HepG2 (cell line): Measurements from ENCODE around the gene TSGA10. TPM values are rescaled to one million over a fixed set of nuclear protein-coding genes. Genes with fewer than 3 reads are reported as not detected.

Source experiments
- ARHGAP35 ChIP-seq: sonication (generic); formaldehyde crosslinking; IDR thresholded peaks from 2 replicates; pipeline ENCODE4 v1.9.0; 2022; ENCODE audit warnings: mild to moderate bottlenecking, inconsistent platforms, moderate library complexity, missing genetic modification reagents, borderline replicate concordance
- BCL6 ChIP-seq: IDR thresholded peaks from 2 replicates; pipeline ENCODE4 v1.6.1; 2016; ENCODE audit warnings: missing genetic modification reagents, missing compliant biosample characterization
- DMAP1 ChIP-seq: IDR thresholded peaks from 2 replicates; pipeline ENCODE4 v1.6.1; 2016
- DPF2 ChIP-seq: sonication (generic); formaldehyde crosslinking; IDR thresholded peaks from 2 replicates; pipeline ENCODE4 v1.4.0; 2020; ENCODE audit warnings: mild to moderate bottlenecking, low read depth, missing genetic modification reagents, borderline replicate concordance
- GATAD1 ChIP-seq: IDR thresholded peaks from 2 replicates; pipeline ENCODE4 v1.6.1; 2016; ENCODE audit warnings: missing genetic modification reagents, missing compliant biosample characterization
- MAFF ChIP-seq: IDR thresholded peaks from 2 replicates; pipeline ENCODE4 v1.6.1; 2011; ENCODE audit warnings: low read depth, low read length, improper control_type of control experiment
- NR2F1 ChIP-seq, 2 experiments: fragments of 450-650 bp in 1 of 2; formaldehyde crosslinking in 1 of 2; IDR thresholded peaks; 2 replicates each; pipeline versions ENCODE4 v1.5.0 to v1.6.1; 2016 to 2020; ENCODE audit warnings: mild to moderate bottlenecking in 1 of 2, missing compliant biosample characterization in 1 of 2, missing genetic modification reagents in 1 of 2, moderate library complexity in 1 of 2
- TAF15 ChIP-seq: fragments of 200-400 bp; formaldehyde crosslinking; IDR thresholded peaks from one replicate; pipeline ENCODE4 v1.6.1; 2018; ENCODE audit warnings: mild to moderate bottlenecking, low read depth, low read length; ENCODE audit not compliant: poor library complexity, severe bottlenecking
- ZNF263 ChIP-seq: sonication (generic); formaldehyde crosslinking; IDR thresholded peaks from 2 replicates; pipeline ENCODE4 v1.4.0; 2020; ENCODE audit warnings: missing genetic modification reagents
- ZNF326 ChIP-seq: sonication (generic); formaldehyde crosslinking; IDR thresholded peaks from 2 replicates; pipeline ENCODE4 v1.4.0; 2020; ENCODE audit warnings: missing genetic modification reagents, borderline replicate concordance
- ZNF382 ChIP-seq: sonication (generic); formaldehyde crosslinking; IDR thresholded peaks from 2 replicates; pipeline ENCODE4 v1.5.0; 2020; ENCODE audit warnings: missing genetic modification reagents, mild to moderate bottlenecking, borderline replicate concordance
- ZNF383 ChIP-seq: sonication (generic); formaldehyde crosslinking; IDR thresholded peaks from 2 replicates; pipeline ENCODE4 v1.4.0; 2020; ENCODE audit warnings: missing genetic modification reagents, mild to moderate bottlenecking, borderline replicate concordance
- ZNF441 ChIP-seq: sonication (generic); formaldehyde crosslinking; IDR thresholded peaks from 2 replicates; pipeline ENCODE4 v1.7.0; 2021; ENCODE audit warnings: missing genetic modification reagents, borderline replicate concordance
- ZNF792 ChIP-seq: IDR thresholded peaks from 2 replicates; pipeline ENCODE4 v1.6.1; 2016
- ZNF883 ChIP-seq: sonication (generic); formaldehyde crosslinking; IDR thresholded peaks from 2 replicates; pipeline ENCODE4 v1.5.1; 2020; ENCODE audit warnings: mild to moderate bottlenecking, missing genetic modification reagents; ENCODE audit errors: not compliant biosample characterization
- polyA plus RNA-seq, 8 experiments: library from polyadenylated mRNA; depleted of rRNA in 3 of 8; stranded (reverse) in 7 of 8; unstranded in 1 of 8; fragments of >200 nt; fragmentation: Illumina TruSeq in 4 of 8; extraction: Trizol in 4 of 8; gene quantifications; 2 replicates each; pipeline versions ENCODE4 v1.2.1 to v1.2.3, GENCODE V29; 2011 to 2016; ENCODE audit warnings: low read depth in 4 of 8, missing spikeins in 1 of 8, mixed read lengths in 1 of 8; ENCODE audit not compliant: insufficient read depth in 1 of 8
- total RNA-seq, 5 experiments: library from RNA; depleted of rRNA; stranded (reverse); fragments of >200 nt; fragmentation: Illumina TruSeq; extraction: Trizol; gene quantifications; 2 replicates each; pipeline ENCODE4 v1.2.3, GENCODE V29; 2016; ENCODE audit warnings: low read depth in 1 of 5
- TF ChIP-seq, protein P1 (sequence below): sonication (generic); formaldehyde crosslinking; IDR thresholded peaks from 2 replicates; pipeline ENCODE4 v1.4.0; 2020; ENCODE audit warnings: mild to moderate bottlenecking, missing genetic modification reagents
- TF ChIP-seq, protein P2 (sequence below): sonication (generic); formaldehyde crosslinking; IDR thresholded peaks from 2 replicates; pipeline ENCODE4 v1.4.0; 2020; ENCODE audit warnings: missing genetic modification reagents, low read depth, mild to moderate bottlenecking, borderline replicate concordance
- TF ChIP-seq, protein P3 (sequence below): sonication (generic); formaldehyde crosslinking; IDR thresholded peaks from 2 replicates; pipeline ENCODE4 v1.4.0; 2020; ENCODE audit warnings: missing genetic modification reagents, borderline replicate concordance

TSGA10 gene
- total and polyA plus RNA-seq, 2 of the 13 experiments (the other 11 are each of a cell fraction or from before 2014, with no cell fraction given): 4.7 to 13.1 TPM

DNA sequence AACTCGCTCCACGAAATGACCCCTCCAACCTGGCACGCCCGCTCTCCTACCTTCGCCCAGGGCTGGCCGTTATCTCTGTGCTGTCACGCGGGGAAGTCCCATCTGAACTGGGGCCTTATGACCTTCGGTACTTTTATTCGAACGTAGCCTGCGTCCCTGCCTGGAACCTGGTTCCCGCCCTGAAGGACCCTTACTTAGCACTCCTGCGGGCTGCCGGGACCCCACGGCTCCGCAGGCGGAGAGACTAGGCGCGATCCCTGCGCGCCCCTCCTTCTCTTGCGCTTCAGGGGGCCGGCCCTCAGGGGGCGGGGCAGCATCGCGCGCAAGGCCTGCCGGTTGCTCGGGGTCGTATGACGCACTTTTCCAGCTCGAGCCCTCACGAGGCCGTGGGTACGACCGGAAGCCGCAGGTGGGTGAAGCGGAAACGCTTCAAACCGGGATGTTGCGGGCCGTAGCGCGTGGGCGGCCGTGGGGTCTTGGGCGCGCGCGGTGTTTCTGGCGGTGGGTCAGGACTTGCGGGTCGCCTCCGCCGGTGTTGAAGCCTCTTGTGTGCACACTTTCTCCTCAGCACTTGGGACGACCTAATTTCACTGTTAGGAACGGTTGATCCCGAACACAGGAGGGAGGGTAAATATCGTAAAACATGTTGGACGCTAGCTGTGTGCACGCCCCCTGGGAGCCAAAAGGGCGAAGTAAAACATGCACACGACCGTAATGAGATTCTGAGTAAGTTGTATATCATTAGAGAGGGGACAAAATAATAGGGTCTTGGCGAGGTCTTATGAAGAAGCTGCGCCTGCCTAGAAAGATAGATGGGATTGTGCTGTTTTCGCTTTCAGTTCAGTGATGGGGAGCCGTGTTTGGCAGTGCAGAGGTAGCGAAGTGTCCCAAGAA lies at the start of gene TSGA10, which contains the start of gene LIPT1 (continued):
- TF ChIP-seq, protein P1, sequence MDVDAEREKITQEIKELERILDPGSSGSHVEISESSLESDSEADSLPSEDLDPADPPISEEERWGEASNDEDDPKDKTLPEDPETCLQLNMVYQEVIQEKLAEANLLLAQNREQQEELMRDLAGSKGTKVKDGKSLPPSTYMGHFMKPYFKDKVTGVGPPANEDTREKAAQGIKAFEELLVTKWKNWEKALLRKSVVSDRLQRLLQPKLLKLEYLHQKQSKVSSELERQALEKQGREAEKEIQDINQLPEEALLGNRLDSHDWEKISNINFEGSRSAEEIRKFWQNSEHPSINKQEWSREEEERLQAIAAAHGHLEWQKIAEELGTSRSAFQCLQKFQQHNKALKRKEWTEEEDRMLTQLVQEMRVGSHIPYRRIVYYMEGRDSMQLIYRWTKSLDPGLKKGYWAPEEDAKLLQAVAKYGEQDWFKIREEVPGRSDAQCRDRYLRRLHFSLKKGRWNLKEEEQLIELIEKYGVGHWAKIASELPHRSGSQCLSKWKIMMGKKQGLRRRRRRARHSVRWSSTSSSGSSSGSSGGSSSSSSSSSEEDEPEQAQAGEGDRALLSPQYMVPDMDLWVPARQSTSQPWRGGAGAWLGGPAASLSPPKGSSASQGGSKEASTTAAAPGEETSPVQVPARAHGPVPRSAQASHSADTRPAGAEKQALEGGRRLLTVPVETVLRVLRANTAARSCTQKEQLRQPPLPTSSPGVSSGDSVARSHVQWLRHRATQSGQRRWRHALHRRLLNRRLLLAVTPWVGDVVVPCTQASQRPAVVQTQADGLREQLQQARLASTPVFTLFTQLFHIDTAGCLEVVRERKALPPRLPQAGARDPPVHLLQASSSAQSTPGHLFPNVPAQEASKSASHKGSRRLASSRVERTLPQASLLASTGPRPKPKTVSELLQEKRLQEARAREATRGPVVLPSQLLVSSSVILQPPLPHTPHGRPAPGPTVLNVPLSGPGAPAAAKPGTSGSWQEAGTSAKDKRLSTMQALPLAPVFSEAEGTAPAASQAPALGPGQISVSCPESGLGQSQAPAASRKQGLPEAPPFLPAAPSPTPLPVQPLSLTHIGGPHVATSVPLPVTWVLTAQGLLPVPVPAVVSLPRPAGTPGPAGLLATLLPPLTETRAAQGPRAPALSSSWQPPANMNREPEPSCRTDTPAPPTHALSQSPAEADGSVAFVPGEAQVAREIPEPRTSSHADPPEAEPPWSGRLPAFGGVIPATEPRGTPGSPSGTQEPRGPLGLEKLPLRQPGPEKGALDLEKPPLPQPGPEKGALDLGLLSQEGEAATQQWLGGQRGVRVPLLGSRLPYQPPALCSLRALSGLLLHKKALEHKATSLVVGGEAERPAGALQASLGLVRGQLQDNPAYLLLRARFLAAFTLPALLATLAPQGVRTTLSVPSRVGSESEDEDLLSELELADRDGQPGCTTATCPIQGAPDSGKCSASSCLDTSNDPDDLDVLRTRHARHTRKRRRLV: no peak
- TF ChIP-seq TAF15: peak; percentile 92
- TF ChIP-seq ZNF326: no peak
- peak; percentile 99 for TF ChIP-seq ZNF792 (CRISPR knock-in tag)
- TF ChIP-seq, protein P2, sequence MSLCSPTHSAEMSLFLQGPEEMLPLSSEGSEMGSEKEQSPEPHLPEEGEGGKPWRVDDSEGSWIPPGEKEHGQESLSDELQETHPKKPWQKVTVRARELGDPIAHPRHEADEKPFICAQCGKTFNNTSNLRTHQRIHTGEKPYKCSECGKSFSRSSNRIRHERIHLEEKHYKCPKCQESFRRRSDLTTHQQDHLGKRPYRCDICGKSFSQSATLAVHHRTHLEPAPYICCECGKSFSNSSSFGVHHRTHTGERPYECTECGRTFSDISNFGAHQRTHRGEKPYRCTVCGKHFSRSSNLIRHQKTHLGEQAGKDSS (CRISPR knock-in tag): peak; percentile 96
- TF ChIP-seq ZNF883: peak; percentile 99
- TF ChIP-seq GATAD1: peak; percentile 95
- TF ChIP-seq BCL6 (CRISPR knock-in tag): peak; percentile 78
- peak; percentile 28; the same call in 1 of the 2 replicates for TF ChIP-seq ZNF263 (CRISPR knock-in tag)
- TF ChIP-seq, protein P3, sequence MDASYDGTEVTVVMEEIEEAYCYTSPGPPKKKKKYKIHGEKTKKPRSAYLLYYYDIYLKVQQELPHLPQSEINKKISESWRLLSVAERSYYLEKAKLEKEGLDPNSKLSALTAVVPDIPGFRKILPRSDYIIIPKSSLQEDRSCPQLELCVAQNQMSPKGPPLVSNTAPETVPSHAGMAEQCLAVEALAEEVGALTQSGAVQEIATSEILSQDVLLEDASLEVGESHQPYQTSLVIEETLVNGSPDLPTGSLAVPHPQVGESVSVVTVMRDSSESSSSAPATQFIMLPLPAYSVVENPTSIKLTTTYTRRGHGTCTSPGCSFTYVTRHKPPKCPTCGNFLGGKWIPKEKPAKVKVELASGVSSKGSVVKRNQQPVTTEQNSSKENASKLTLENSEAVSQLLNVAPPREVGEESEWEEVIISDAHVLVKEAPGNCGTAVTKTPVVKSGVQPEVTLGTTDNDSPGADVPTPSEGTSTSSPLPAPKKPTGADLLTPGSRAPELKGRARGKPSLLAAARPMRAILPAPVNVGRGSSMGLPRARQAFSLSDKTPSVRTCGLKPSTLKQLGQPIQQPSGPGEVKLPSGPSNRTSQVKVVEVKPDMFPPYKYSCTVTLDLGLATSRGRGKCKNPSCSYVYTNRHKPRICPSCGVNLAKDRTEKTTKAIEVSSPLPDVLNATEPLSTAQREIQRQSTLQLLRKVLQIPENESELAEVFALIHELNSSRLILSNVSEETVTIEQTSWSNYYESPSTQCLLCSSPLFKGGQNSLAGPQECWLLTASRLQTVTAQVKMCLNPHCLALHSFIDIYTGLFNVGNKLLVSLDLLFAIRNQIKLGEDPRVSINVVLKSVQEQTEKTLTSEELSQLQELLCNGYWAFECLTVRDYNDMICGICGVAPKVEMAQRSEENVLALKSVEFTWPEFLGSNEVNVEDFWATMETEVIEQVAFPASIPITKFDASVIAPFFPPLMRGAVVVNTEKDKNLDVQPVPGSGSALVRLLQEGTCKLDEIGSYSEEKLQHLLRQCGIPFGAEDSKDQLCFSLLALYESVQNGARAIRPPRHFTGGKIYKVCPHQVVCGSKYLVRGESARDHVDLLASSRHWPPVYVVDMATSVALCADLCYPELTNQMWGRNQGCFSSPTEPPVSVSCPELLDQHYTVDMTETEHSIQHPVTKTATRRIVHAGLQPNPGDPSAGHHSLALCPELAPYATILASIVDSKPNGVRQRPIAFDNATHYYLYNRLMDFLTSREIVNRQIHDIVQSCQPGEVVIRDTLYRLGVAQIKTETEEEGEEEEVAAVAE (CRISPR knock-in tag): peak; percentile 90
- TF ChIP-seq ZNF441: peak; percentile 91; the same call in 1 of the 2 replicates
- no peak for TF ChIP-seq ZNF382 (CRISPR knock-in tag)
- TF ChIP-seq DPF2 (CRISPR knock-in tag): no peak; the same call in 1 of the 2 replicates
- TF ChIP-seq MAFF: no peak
- TF ChIP-seq ZNF383 (CRISPR knock-in tag): peak; percentile 96; the same call in 1 of the 2 replicates
- TF ChIP-seq NR2F1 (CRISPR knock-in tag; IDR thresholded peaks at IDR 0.05): 0 out of 4 replicates have a peak, but pooled peaks have one; percentile 13 to 15
- TF ChIP-seq ARHGAP35: peak; percentile 75; the same call in 1 of the 2 replicates
- peak; percentile 99 for TF ChIP-seq DMAP1 (CRISPR knock-in tag)
